ENCODE measurements around the gene AGAP1.

Gene AGAP1

GRCh38 chr2:236026841-236027240 lies 533.0 kb downstream of the AGAP1 start:
- Histone ChIP-seq H3K4me1 (ENCODE audit: insufficient read depth, poor library complexity, severe bottlenecking) (no peaks in the 10 kb centered on the region), H3K27ac (ENCODE audit: poor library complexity, severe bottlenecking) (no peak overlapping the region), H3K36me3 (ENCODE audit: low read depth) (no peaks in the 10 kb centered on the region), H3K9me3 (ENCODE audit: severe bottlenecking) (no peaks in the 10 kb centered on the region), H3K27me3 (ENCODE audit: insufficient read depth, poor library complexity, severe bottlenecking) (no peaks in the 10 kb centered on the region), H3K4me3 (ENCODE audit: severe bottlenecking) (no peak overlapping the region)
- TF ChIP-seq CTCF (IDR thresholded peaks at IDR 0.05; ENCODE audit: poor library complexity, severe bottlenecking): no peak
- ATAC-seq (ENCODE audit: low read depth) (no peak), DNase-seq (ENCODE audit: low spot score) (no peak)

- DNase-seq (ENCODE audit: low spot score): no peak
- Histone ChIP-seq H3K4me1 (ENCODE audit: insufficient read depth, poor library complexity, severe bottlenecking) (no peaks in the 10 kb centered on the region), H3K36me3 (ENCODE audit: low read depth) (no peaks in the 10 kb centered on the region), H3K9me3 (ENCODE audit: severe bottlenecking) (no peaks in the 10 kb centered on the region), H3K4me3 (ENCODE audit: severe bottlenecking) (no peak overlapping the region), H3K27ac (ENCODE audit: poor library complexity, severe bottlenecking) (no peak overlapping the region), H3K27me3 (ENCODE audit: insufficient read depth, poor library complexity, severe bottlenecking) (no peaks in the 10 kb centered on the region)
- no peak for TF ChIP-seq CTCF (IDR thresholded peaks at IDR 0.05; ENCODE audit: poor library complexity, severe bottlenecking)
- ATAC-seq (ENCODE audit: low read depth): no peak
These were observed 534.2 kb downstream of the AGAP1 start for GRCh38 chr2:236028066-236028465.

GRCh38 chr2:236033462-236033861 lies 539.6 kb downstream of the AGAP1 start:
- Histone ChIP-seq H3K36me3 (ENCODE audit: low read depth) (no peaks in the 10 kb centered on the region), H3K9me3 (ENCODE audit: severe bottlenecking) (no peaks in the 10 kb centered on the region), H3K4me3 (ENCODE audit: severe bottlenecking) (no peak overlapping the region), H3K27ac (ENCODE audit: poor library complexity, severe bottlenecking) (no peak overlapping the region), H3K27me3 (ENCODE audit: insufficient read depth, poor library complexity, severe bottlenecking) (no peaks in the 10 kb centered on the region), H3K4me1 (ENCODE audit: insufficient read depth, poor library complexity, severe bottlenecking) (no peaks in the 10 kb centered on the region)
- ATAC-seq (ENCODE audit: low read depth) (no peak), DNase-seq (ENCODE audit: low spot score) (no peak)
- TF ChIP-seq CTCF (IDR thresholded peaks at IDR 0.05; ENCODE audit: poor library complexity, severe bottlenecking): no peak

GRCh38 chr2:236034974-236035373 lies 541.1 kb downstream of the AGAP1 start:
- no peaks in the 10 kb centered on the region for H3K9me3 ChIP-seq (ENCODE audit: severe bottlenecking)
- no peaks in the 10 kb centered on the region for H3K27me3 ChIP-seq (ENCODE audit: insufficient read depth, poor library complexity, severe bottlenecking)
- H3K4me1 ChIP-seq (ENCODE audit: insufficient read depth, poor library complexity, severe bottlenecking): no peaks in the 10 kb centered on the region
- H3K36me3 ChIP-seq (ENCODE audit: low read depth): no peaks in the 10 kb centered on the region
- no peak for ATAC-seq (ENCODE audit: low read depth)
- H3K4me3 ChIP-seq (ENCODE audit: severe bottlenecking): no peak overlapping the region
- no peak overlapping the region for H3K27ac ChIP-seq (ENCODE audit: poor library complexity, severe bottlenecking)
- no peak for DNase-seq (ENCODE audit: low spot score)
- TF ChIP-seq CTCF (IDR thresholded peaks at IDR 0.05; ENCODE audit: poor library complexity, severe bottlenecking): no peak

GRCh38 chr2:236036045-236036444 lies 542.2 kb downstream of the AGAP1 start:
- DNase-seq (ENCODE audit: low spot score) (no peak), ATAC-seq (ENCODE audit: low read depth) (no peak)
- H3K36me3 ChIP-seq (ENCODE audit: low read depth): no peaks in the 10 kb centered on the region
- peaks cover 6% of the 10 kb centered on the region for H3K4me1 ChIP-seq (ENCODE audit: insufficient read depth, poor library complexity, severe bottlenecking)
- H3K4me3 ChIP-seq (ENCODE audit: severe bottlenecking): no peak overlapping the region
- H3K9me3 ChIP-seq (ENCODE audit: severe bottlenecking): no peaks in the 10 kb centered on the region
- no peak for TF ChIP-seq CTCF (IDR thresholded peaks at IDR 0.05; ENCODE audit: poor library complexity, severe bottlenecking)
- H3K27me3 ChIP-seq (ENCODE audit: insufficient read depth, poor library complexity, severe bottlenecking): no peaks in the 10 kb centered on the region
- H3K27ac ChIP-seq (ENCODE audit: poor library complexity, severe bottlenecking): no peak overlapping the region

Measured in RWPE2 (cell line).